H1 (cell line): Measurements from ENCODE around the gene RDH14.

Source experiments
- CTCF ChIP-seq, 3 experiments: IDR thresholded peaks; 1 replicate in 2 of 3; 2 replicates in 1 of 3; pipeline versions ENCODE4 v1.5.1 to v1.6.1; 2011; ENCODE audit warnings: low read length in 3 of 3, mild to moderate bottlenecking in 3 of 3, inconsistent platforms in 2 of 3, low read depth in 1 of 3, moderate library complexity in 1 of 3; ENCODE audit not compliant: insufficient read depth in 1 of 3; ENCODE audit errors: control extremely low read depth in 1 of 3
- EZH2 ChIP-seq: fragments of 200-600 bp; sonication (generic); IDR thresholded peaks from 2 replicates; pipeline ENCODE4 v1.7.1; 2012; ENCODE audit warnings: low read depth, mild to moderate bottlenecking, moderate library complexity, low read length, inconsistent platforms; ENCODE audit not compliant: severe bottlenecking
- POLR2A ChIP-seq, 2 experiments: IDR thresholded peaks; 1 replicate in 1 of 2; 2 replicates in 1 of 2; pipeline ENCODE4 v1.6.1; 2011; ENCODE audit warnings: low read depth in 2 of 2, low read length in 2 of 2, mild to moderate bottlenecking in 2 of 2; ENCODE audit errors: control extremely low read depth in 1 of 2
- YY1 ChIP-seq: IDR thresholded peaks from 2 replicates; pipeline ENCODE4 v1.6.1; 2011; ENCODE audit warnings: low read depth, mild to moderate bottlenecking, low read length
- ZNF274 ChIP-seq: IDR thresholded peaks from 2 replicates; pipeline ENCODE4 v1.7.0; 2012; ENCODE audit warnings: low read length, borderline replicate concordance; ENCODE audit errors: extremely low read depth

- TF ChIP-seq YY1, result no peak
- TF ChIP-seq POLR2A (IDR thresholded peaks at IDR 0.05; ENCODE audit: control extremely low read depth in 1 of 2, low read depth in 2 of 2, low read length in 2 of 2), result no peak
- TF ChIP-seq EZH2, result no peak
- no peak for TF ChIP-seq ZNF274
- TF ChIP-seq CTCF (IDR thresholded peaks at IDR 0.05; ENCODE audit: control extremely low read depth in 1 of 3, insufficient read depth in 1 of 3, low read depth in 1 of 3, low read length in 3 of 3), result no peak
Observed at GRCh38 chr2:18550433-18550832, 10.0 kb downstream of the RDH14 start.
